A673 (cell line): ENCODE results near the gene ZNF627. TPM values are rescaled to one million over a fixed set of nuclear protein-coding genes. Genes with fewer than 3 reads are reported as not detected.
"Not testable (repeated sequence)": the region's sequence is repeated elsewhere in the genome, so short reads cannot be mapped to it uniquely, and the experiment has no call there.

ENCODE experiments used
- BruUV-seq: library from RNA; stranded (reverse); fragments of 400-500 nt; replicated peaks from 2 replicates; lab custom pipeline; 2021; lab: Mats Ljungman, UMichigan
- CTCF ChIA-PET: fragments of 300-600 bp; sonication (Branson Sonifier 250); formaldehyde crosslinking; loops from one replicate; lab custom pipeline; 2022; ENCODE audit warnings: antibody characterized with exemption; lab: Charles Lee
- POLR2A ChIA-PET: fragments of 300-600 bp; sonication (Branson Sonifier 250); formaldehyde crosslinking; loops from one replicate; lab custom pipeline; 2022; ENCODE audit warnings: antibody characterized with exemption; ENCODE audit not compliant: low non-redundant PET; lab: Charles Lee
- DNase-seq: peaks from one replicate; pipeline ENCODE4 v3.0.0-alpha.2; 2015; ENCODE audit warnings: low spot score
- H3K27ac ChIP-seq: fragments of 200-600 bp; sonication (generic); 2 replicates; pipeline ENCODE4 v1.5.1; 2016; ENCODE audit warnings: mixed run types, low read depth, mild to moderate bottlenecking, mixed read lengths, antibody characterized with exemption, low read length; ENCODE audit not compliant: poor library complexity, severe bottlenecking
- H3K27me3 ChIP-seq: fragments of 200-600 bp; sonication (generic); replicated peaks from 2 replicates; pipeline ENCODE4 v1.6.1; 2017; ENCODE audit warnings: mixed run types, low read depth, mild to moderate bottlenecking, mixed read lengths, antibody characterized with exemption, low read length; ENCODE audit not compliant: insufficient read depth, poor library complexity
- H3K36me3 ChIP-seq: fragments of 200-600 bp; sonication (generic); 2 replicates; pipeline ENCODE4 v1.6.1; 2016; ENCODE audit warnings: mixed run types, mild to moderate bottlenecking, mixed read lengths, antibody characterized with exemption, low read length; ENCODE audit not compliant: insufficient read depth, poor library complexity, severe bottlenecking
- H3K4me1 ChIP-seq: fragments of 200-600 bp; sonication (generic); 2 replicates; pipeline ENCODE4 v1.6.1; 2017; ENCODE audit warnings: mixed run types, mild to moderate bottlenecking, mixed read lengths, antibody characterized with exemption, low read length; ENCODE audit not compliant: insufficient read depth, poor library complexity, severe bottlenecking
- H3K4me3 ChIP-seq: fragments of 200-600 bp; sonication (generic); 2 replicates; pipeline ENCODE4 v1.5.1; 2016; ENCODE audit warnings: low read depth, mixed run types, mild to moderate bottlenecking, mixed read lengths, low read length; ENCODE audit not compliant: poor library complexity, severe bottlenecking
- H3K9me3 ChIP-seq: fragments of 200-600 bp; sonication (generic); 2 replicates; pipeline ENCODE4 v1.6.1; 2016; ENCODE audit warnings: mixed run types, low read depth, mild to moderate bottlenecking, mixed read lengths, antibody characterized with exemption, low read length; ENCODE audit not compliant: poor library complexity, severe bottlenecking
- EZH2 ChIP-seq: fragments of 200-600 bp; sonication (generic); IDR thresholded peaks from 2 replicates; pipeline ENCODE4 v1.6.1; 2017; ENCODE audit warnings: borderline replicate concordance, low read depth, mild to moderate bottlenecking, mixed read lengths, antibody characterized with exemption, low read length; ENCODE audit not compliant: poor library complexity, severe bottlenecking
- intact Hi-C: fragments of 100-400 bp; cut with micrococcal nuclease; formaldehyde crosslinking; loops from one replicate; pipeline ENCODE4 v1.10.0; 2022; ENCODE audit not compliant: unreplicated experiment
- total RNA-seq: library from RNA; stranded (reverse); gene quantifications from 2 replicates; pipeline ENCODE4 v1.2.3, GENCODE V29; 2021
- TF ChIP-seq, protein P1 (sequence below): fragments of 300-800, 200-600 bp; sonication (generic); conservative IDR thresholded peaks from 2 replicates; pipeline ENCODE4 v1.5.1; 2017; ENCODE audit warnings: low read depth, mild to moderate bottlenecking, antibody characterized with exemption, low read length, moderate library complexity, mixed read lengths

The ZNF627 gene
- total RNA-seq, 1 experiment from 2014 or later = 13.9 TPM

DNA sequence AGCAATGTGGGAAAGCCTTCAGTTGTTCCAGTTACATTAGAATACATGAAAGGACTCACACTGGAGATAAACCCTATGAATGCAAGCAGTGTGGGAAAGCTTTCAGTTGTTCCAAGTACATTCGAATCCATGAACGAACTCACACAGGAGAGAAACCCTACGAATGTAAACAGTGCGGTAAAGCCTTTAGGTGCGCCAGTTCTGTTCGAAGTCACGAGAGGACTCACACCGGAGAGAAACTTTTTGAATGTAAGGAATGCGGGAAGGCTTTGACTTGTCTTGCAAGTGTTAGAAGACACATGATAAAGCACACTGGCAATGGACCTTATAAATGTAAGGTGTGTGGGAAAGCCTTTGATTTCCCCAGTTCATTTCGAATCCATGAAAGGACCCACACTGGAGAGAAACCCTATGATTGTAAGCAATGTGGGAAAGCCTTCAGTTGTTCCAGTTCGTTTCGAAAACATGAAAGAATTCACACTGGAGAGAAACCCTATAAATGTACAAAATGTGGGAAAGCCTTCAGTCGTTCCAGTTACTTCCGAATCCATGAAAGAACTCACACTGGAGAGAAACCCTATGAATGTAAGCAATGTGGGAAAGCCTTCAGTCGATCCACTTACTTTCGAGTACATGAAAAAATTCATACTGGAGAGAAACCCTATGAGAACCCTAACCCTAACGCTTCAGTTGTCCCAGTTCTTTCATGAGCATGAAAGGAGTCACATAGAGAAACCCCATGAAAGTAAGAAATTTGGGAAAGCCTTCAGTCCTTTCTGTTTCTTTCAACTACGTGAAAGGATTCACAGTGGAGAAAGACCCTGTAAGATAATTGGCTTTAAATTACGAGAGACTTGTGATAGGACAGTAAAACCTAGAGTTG, 20.1 kb downstream of the ZNF627 start:
- Histone ChIP-seq H3K4me3 (no peak overlapping the region), H3K36me3 (peaks cover 68% of the 10 kb centered on the region), H3K9me3 (peaks cover 36% of the 10 kb centered on the region), H3K4me1 (no peaks in the 10 kb centered on the region), H3K27ac (no peak overlapping the region), H3K27me3 (no peaks in the 10 kb centered on the region)
- intact Hi-C loops = no loop called here
- no peak for DNase-seq
- CTCF ChIA-PET = no interaction called here
- POLR2A ChIA-PET = no interaction called here
- TSS peak; percentile 6 for BruUV-seq
- TF ChIP-seq EZH2 = no peak
- TF ChIP-seq, protein P1, sequence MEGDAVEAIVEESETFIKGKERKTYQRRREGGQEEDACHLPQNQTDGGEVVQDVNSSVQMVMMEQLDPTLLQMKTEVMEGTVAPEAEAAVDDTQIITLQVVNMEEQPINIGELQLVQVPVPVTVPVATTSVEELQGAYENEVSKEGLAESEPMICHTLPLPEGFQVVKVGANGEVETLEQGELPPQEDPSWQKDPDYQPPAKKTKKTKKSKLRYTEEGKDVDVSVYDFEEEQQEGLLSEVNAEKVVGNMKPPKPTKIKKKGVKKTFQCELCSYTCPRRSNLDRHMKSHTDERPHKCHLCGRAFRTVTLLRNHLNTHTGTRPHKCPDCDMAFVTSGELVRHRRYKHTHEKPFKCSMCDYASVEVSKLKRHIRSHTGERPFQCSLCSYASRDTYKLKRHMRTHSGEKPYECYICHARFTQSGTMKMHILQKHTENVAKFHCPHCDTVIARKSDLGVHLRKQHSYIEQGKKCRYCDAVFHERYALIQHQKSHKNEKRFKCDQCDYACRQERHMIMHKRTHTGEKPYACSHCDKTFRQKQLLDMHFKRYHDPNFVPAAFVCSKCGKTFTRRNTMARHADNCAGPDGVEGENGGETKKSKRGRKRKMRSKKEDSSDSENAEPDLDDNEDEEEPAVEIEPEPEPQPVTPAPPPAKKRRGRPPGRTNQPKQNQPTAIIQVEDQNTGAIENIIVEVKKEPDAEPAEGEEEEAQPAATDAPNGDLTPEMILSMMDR = no peak

DNA sequence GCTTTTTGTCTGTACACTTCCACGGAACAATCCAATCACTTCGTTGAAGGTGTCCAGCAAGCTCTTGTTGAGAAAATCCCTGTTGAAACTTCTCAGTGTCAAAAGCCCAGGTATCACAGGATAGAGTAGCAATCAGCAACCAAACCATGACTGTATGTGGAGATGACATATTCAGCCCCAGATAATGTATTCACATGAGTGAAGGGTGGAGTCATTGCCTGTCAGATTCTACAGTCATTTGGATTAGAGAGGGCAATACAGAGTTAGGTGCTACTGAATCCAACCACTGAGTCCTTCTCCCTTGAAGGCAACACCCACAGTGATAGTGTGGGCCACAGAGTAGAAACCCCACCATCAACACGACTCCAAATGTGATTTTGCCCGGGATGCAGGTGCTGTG, 23.3 kb downstream of the ZNF627 start:
- intact Hi-C loops = no loop called here
- H3K4me3 ChIP-seq = no peak overlapping the region
- POLR2A ChIA-PET = no interaction called here
- DNase-seq = no peak
- peaks cover 53% of the 10 kb centered on the region for H3K36me3 ChIP-seq
- CTCF ChIA-PET = no interaction called here
- no peak overlapping the region for H3K27ac ChIP-seq
- peaks cover 31% of the 10 kb centered on the region for H3K9me3 ChIP-seq
- peaks cover 10% of the 10 kb centered on the region for H3K4me1 ChIP-seq
- H3K27me3 ChIP-seq = no peaks in the 10 kb centered on the region
- BruUV-seq = no TSS peak
- TF ChIP-seq, protein P1 = no peak
- TF ChIP-seq EZH2 = no peak

DNA sequence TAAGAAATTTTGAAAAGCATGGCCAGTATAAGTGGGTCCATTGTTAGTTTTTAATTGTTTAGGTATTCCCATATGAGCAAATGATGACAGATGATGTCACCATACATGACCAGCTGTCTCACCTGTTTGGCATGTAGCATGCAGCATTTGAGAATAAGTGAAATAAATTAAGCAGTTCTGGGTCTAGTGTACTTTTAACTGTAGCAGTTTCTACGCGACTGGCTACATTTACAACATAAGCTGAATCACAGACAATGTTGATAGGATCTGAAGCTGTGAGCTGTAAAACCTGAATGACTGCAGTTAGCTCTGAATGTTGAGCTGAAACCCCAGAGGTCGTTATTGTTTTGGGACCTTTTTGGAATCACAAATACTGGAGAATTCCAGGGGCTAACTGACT, 25.1 kb downstream of the ZNF627 start:
- intact Hi-C loops, H3K4me3 ChIP-seq, H3K27ac ChIP-seq, DNase-seq, POLR2A ChIA-PET, BruUV-seq, H3K4me1 ChIP-seq, H3K27me3 ChIP-seq: not testable (repeated sequence)
- CTCF ChIA-PET = interaction anchor here (0.6 kb wide), 1 partner anchor 17 kb away, joined by 10 read pairs; no protein-coding TSS in a partner anchor
- Histone ChIP-seq H3K36me3 (peaks cover 35% of the 10 kb centered on the region), H3K9me3 (peaks cover 17% of the 10 kb centered on the region)
